GM23338 (cell line): Measurements from ENCODE around the gene UNC5A. TPM values are rescaled to one million over a fixed set of nuclear protein-coding genes. Genes with fewer than 3 reads are reported as not detected.

Source experiments
- ATAC-seq: fragments of 200-7000 bp; cut with Tn5 transposase; 3 replicates; pipeline ENCODE4 v1.9.1; 2020
- DNase-seq: peaks from one replicate; pipeline ENCODE4 v3.0.0-alpha.2; 2015; ENCODE audit warnings: low spot score
- H2AFZ ChIP-seq: fragments of 200-600 bp; sonication (generic); 2 replicates; pipeline ENCODE4 v1.8.0; 2016; ENCODE audit warnings: antibody characterized with exemption, mild to moderate bottlenecking, moderate library complexity
- H3F3A ChIP-seq: fragments of 200-600 bp; sonication (generic); replicated peaks from 2 replicates; pipeline ENCODE4 v1.8.0; 2017; ENCODE audit warnings: antibody characterized with exemption, mixed run types, low read depth
- H3K27ac ChIP-seq: fragments of 200-600 bp; sonication (generic); 2 replicates; pipeline ENCODE4 v1.6.1; 2016; ENCODE audit warnings: low read depth
- H3K27me3 ChIP-seq: fragments of 200-600 bp; sonication (generic); 2 replicates; pipeline ENCODE4 v1.8.0; 2016; ENCODE audit warnings: mild to moderate bottlenecking, mixed run types, moderate library complexity; ENCODE audit not compliant: insufficient read depth
- H3K36me3 ChIP-seq: fragments of 200-600 bp; sonication (generic); 2 replicates; pipeline ENCODE4 v1.8.0; 2016; ENCODE audit warnings: mild to moderate bottlenecking; ENCODE audit not compliant: insufficient read depth
- H3K4me1 ChIP-seq: fragments of 200-600 bp; sonication (generic); 2 replicates; pipeline ENCODE4 v1.8.0; 2016; ENCODE audit warnings: mild to moderate bottlenecking, moderate library complexity; ENCODE audit not compliant: insufficient read depth
- H3K4me2 ChIP-seq: fragments of 200-600 bp; sonication (generic); 2 replicates; pipeline ENCODE4 v1.7.1; 2017; ENCODE audit warnings: mixed run types
- H3K4me3 ChIP-seq: fragments of 200-600 bp; sonication (generic); 2 replicates; pipeline ENCODE4 v1.6.1; 2016; ENCODE audit warnings: mixed run types
- H3K79me2 ChIP-seq: fragments of 200-600 bp; sonication (generic); replicated peaks from 2 replicates; pipeline ENCODE4 v1.8.0; 2017; ENCODE audit warnings: mild to moderate bottlenecking; ENCODE audit not compliant: insufficient read depth
- H3K9me2 ChIP-seq: fragments of 200-600 bp; sonication (generic); 2 replicates; pipeline ENCODE4 v1.8.0; 2017; ENCODE audit not compliant: insufficient read depth
- H4K20me1 ChIP-seq: fragments of 200-600 bp; sonication (generic); replicated peaks from 2 replicates; pipeline ENCODE4 v1.8.0; 2017; ENCODE audit warnings: mild to moderate bottlenecking; ENCODE audit not compliant: insufficient read depth
- H3K27ac Mint-ChIP-seq: 2 replicates; pipeline ENCODE4 v1.8.0; 2020; ENCODE audit warnings: inconsistent platforms, mild to moderate bottlenecking, moderate library complexity, mixed read lengths
- H3K27me3 Mint-ChIP-seq: 3 replicates; pipeline ENCODE4 v1.8.0; 2022; ENCODE audit warnings: low read depth, mild to moderate bottlenecking, moderate library complexity, mixed read lengths, inconsistent platforms; ENCODE audit not compliant: insufficient read depth, poor library complexity
- H3K36me3 Mint-ChIP-seq: 3 replicates; pipeline ENCODE4 v1.8.0; 2021; ENCODE audit warnings: low read depth, mild to moderate bottlenecking, inconsistent platforms, moderate library complexity, mixed read lengths
- H3K4me1 Mint-ChIP-seq: 3 replicates; pipeline ENCODE4 v1.8.0; 2020; ENCODE audit warnings: mild to moderate bottlenecking, inconsistent platforms, mixed read lengths
- H3K4me3 Mint-ChIP-seq: 3 replicates; pipeline ENCODE4 v1.8.0; 2021; ENCODE audit warnings: moderate library complexity, mild to moderate bottlenecking, inconsistent platforms, mixed read lengths
- H3K9me3 Mint-ChIP-seq: 3 replicates; pipeline ENCODE4 v1.8.0; 2020; ENCODE audit warnings: moderate library complexity, mild to moderate bottlenecking, inconsistent platforms, mixed read lengths
- CREB1 ChIP-seq: fragments of 250-450 bp; sonication (Bioruptor Pico); IDR thresholded peaks from 2 replicates; pipeline ENCODE4 v1.5.0; 2020; ENCODE audit warnings: low read depth, mild to moderate bottlenecking, moderate library complexity
- CTCF ChIP-seq, 2 experiments: fragments of 200-600 bp in 1 of 2; sonication (generic) in 1 of 2; conservative IDR thresholded peaks; 2 replicates each; pipeline versions ENCODE4 v1.5.1 to v1.6.1; 2016 to 2017; ENCODE audit warnings: antibody characterized with exemption in 2 of 2, low read depth in 2 of 2, mild to moderate bottlenecking in 2 of 2, moderate library complexity in 1 of 2
- ETS1 ChIP-seq: IDR thresholded peaks from 2 replicates; pipeline ENCODE4 v1.6.1; 2016; ENCODE audit warnings: antibody characterized with exemption
- EZH2 ChIP-seq: fragments of 200-600 bp; sonication (generic); IDR thresholded peaks from one replicate; pipeline ENCODE4 v1.8.0; 2017; ENCODE audit warnings: antibody characterized with exemption, mild to moderate bottlenecking, low read depth; ENCODE audit not compliant: unreplicated experiment
- EZH2phosphoT487 ChIP-seq: fragments of 200-600 bp; sonication (generic); IDR thresholded peaks from one replicate; pipeline ENCODE4 v1.8.1; 2018; ENCODE audit warnings: antibody characterized with exemption; ENCODE audit not compliant: unreplicated experiment
- JUNB ChIP-seq: IDR thresholded peaks from one replicate; pipeline ENCODE4 v1.6.1; 2016; ENCODE audit warnings: antibody characterized with exemption; ENCODE audit not compliant: unreplicated experiment
- NANOG ChIP-seq: IDR thresholded peaks from 2 replicates; pipeline ENCODE4 v1.6.1; 2016; ENCODE audit warnings: antibody characterized with exemption, borderline replicate concordance
- POLR2AphosphoS5 ChIP-seq: IDR thresholded peaks from 2 replicates; pipeline ENCODE4 v1.6.1; 2016; ENCODE audit warnings: antibody characterized with exemption, low read depth
- REST ChIP-seq: IDR thresholded peaks from one replicate; pipeline ENCODE4 v1.6.1; 2018; ENCODE audit warnings: antibody characterized with exemption; ENCODE audit not compliant: unreplicated experiment
- STAT1 ChIP-seq: IDR thresholded peaks from one replicate; pipeline ENCODE4 v1.6.1; 2016; ENCODE audit warnings: antibody characterized with exemption; ENCODE audit not compliant: unreplicated experiment
- ZNF114 ChIP-seq: fragments of 250-450 bp; sonication (Bioruptor Pico); IDR thresholded peaks from 2 replicates; pipeline ENCODE4 v1.5.0; 2020; ENCODE audit warnings: mild to moderate bottlenecking, moderate library complexity
- ZNF331 ChIP-seq: fragments of 250-450 bp; sonication (Bioruptor Pico); IDR thresholded peaks from 2 replicates; pipeline ENCODE4 v1.5.0; 2020; ENCODE audit warnings: low read depth, mild to moderate bottlenecking, moderate library complexity
- ZNF462 ChIP-seq: fragments of 250-450 bp; sonication (Bioruptor Pico); IDR thresholded peaks from 2 replicates; pipeline ENCODE4 v1.5.0; 2020; ENCODE audit warnings: mild to moderate bottlenecking, moderate library complexity
- polyA plus RNA-seq: library from polyadenylated mRNA; unstranded; fragments of >200 nt; fragmentation: Nextera tagmentation; extraction: Ambion mirVana; gene quantifications from 2 replicates; pipeline ENCODE4 v1.2.1, GENCODE V29; 2016
- total RNA-seq: library from RNA; depleted of rRNA; stranded (reverse); fragments of >200 nt; shearing (Covaris generic); gene quantifications from 2 replicates; pipeline ENCODE4 v1.2.3, GENCODE V29; 2014

Gene UNC5A
- total and polyA plus RNA-seq, 2 experiments from 2014 or later = 0.92 to 3.9 TPM

GRCh38 chr5:176869501-176870109, 59.2 kb downstream of the UNC5A start:
- Histone ChIP-seq H2AFZ (no peak overlapping the region), H3K4me2 (no peak overlapping the region), H3K27me3 (no peaks in the 10 kb centered on the region), H3K4me3 (no peak overlapping the region), H3K79me2 (no peaks in the 10 kb centered on the region), H3K9me2 (no peaks in the 10 kb centered on the region), H3K4me1 (no peaks in the 10 kb centered on the region), H4K20me1 (no peaks in the 10 kb centered on the region), H3K27ac (no peak overlapping the region), H3K36me3 (no peaks in the 10 kb centered on the region), H3F3A (no peaks in the 10 kb centered on the region)
- H3K9me3 Mint-ChIP-seq = no peaks in the 10 kb centered on the region
- TF ChIP-seq CREB1 (CRISPR knock-in tag) = no peak
- no peak for TF ChIP-seq EZH2phosphoT487
- TF ChIP-seq CTCF (conservative IDR thresholded peaks at IDR 0.05; ENCODE audit: low read depth in 2 of 2) = no peak
- no peak for TF ChIP-seq ZNF114 (CRISPR knock-in tag)
- TF ChIP-seq STAT1 = no peak
- no peak for TF ChIP-seq EZH2
- TF ChIP-seq JUNB = no peak
- TF ChIP-seq ZNF331 (CRISPR knock-in tag) = no peak
- TF ChIP-seq POLR2AphosphoS5 = no peak
- TF ChIP-seq REST = no peak
- TF ChIP-seq ETS1 = no peak
- no peak for TF ChIP-seq ZNF462 (CRISPR knock-in tag)
- TF ChIP-seq NANOG = no peak
- H3K27me3 Mint-ChIP-seq = peaks cover 10% of the 10 kb centered on the region
- H3K27ac Mint-ChIP-seq = no peak overlapping the region
- H3K4me1 Mint-ChIP-seq = peaks cover 24% of the 10 kb centered on the region
- no peak for DNase-seq
- no peak overlapping the region for H3K4me3 Mint-ChIP-seq
- no peaks in the 10 kb centered on the region for H3K36me3 Mint-ChIP-seq
- ATAC-seq = peak; percentile 10
